HepG2 (cell line): Measurements from ENCODE around the gene ANKS4B. TPM values are rescaled to one million over a fixed set of nuclear protein-coding genes. Genes with fewer than 3 reads are reported as not detected.

Experiments
- ATAC-seq: fragments of 200-7000 bp; cut with Tn5 transposase; 3 replicates; pipeline ENCODE4 v1.9.1; 2020; ENCODE audit warnings: mild to moderate bottlenecking, moderate library complexity
- BruUV-seq: library from RNA; stranded (reverse); fragments of 400-500 nt; replicated peaks from 2 replicates; lab custom pipeline; 2021; lab: Mats Ljungman, UMichigan
- CTCF ChIA-PET: fragments of 300-600 bp; formaldehyde crosslinking; extraction: SDS; loops from one replicate; lab custom pipeline; 2021; ENCODE audit warnings: low total read pairs, inconsistent platforms, low intra/inter-chr PET ratio; lab: Yijun Ruan, JAX
- POLR2A ChIA-PET: fragments of 350-600 bp; sonication (Branson Sonifier 250); formaldehyde crosslinking; loops from one replicate; lab custom pipeline; 2020; ENCODE audit warnings: antibody characterized with exemption, inconsistent platforms; lab: Yijun Ruan, JAX
- DNase-seq: peaks from one replicate; pipeline ENCODE4 v3.0.0-alpha.2; 2015; ENCODE audit warnings: low spot score
- FAIRE-seq: peaks from 3 replicates; lab custom pipeline; 2011; peaks lifted over from hg19 to GRCh38; lab: Jason Lieb, UNC
- H2AFZ ChIP-seq: one replicate; pipeline ENCODE4 v1.6.1; 2011; ENCODE audit warnings: low read length, inconsistent platforms
- H3K27ac ChIP-seq: fragments of 300-600 bp; 3 replicates; pipeline ENCODE4 v1.8.0; 2011; ENCODE audit warnings: mixed run types, mild to moderate bottlenecking, mixed read lengths, low read length, inconsistent platforms; ENCODE audit not compliant: insufficient read depth; ENCODE audit errors: extremely low read length
- H3K27me3 ChIP-seq, 2 experiments: fragments of 200-600 bp in 1 of 2; 2 replicates in 1 of 2; 3 replicates in 1 of 2; pipeline versions ENCODE4 v1.6.0 to v1.8.0; 2011; ENCODE audit warnings: low read length in 2 of 2, mild to moderate bottlenecking in 2 of 2, moderate library complexity in 2 of 2, inconsistent platforms in 1 of 2; ENCODE audit not compliant: insufficient read depth in 2 of 2, control insufficient read depth in 1 of 2
- H3K36me3 ChIP-seq, 2 experiments: fragments of 200-600 bp in 1 of 2; replicated peaks in 1 of 2; 2 replicates in 1 of 2; 3 replicates in 1 of 2; pipeline versions ENCODE4 v1.5.1 to v1.8.0; 2011; ENCODE audit warnings: low read length in 2 of 2, inconsistent platforms in 1 of 2; ENCODE audit not compliant: insufficient read depth in 2 of 2, control insufficient read depth in 1 of 2
- H3K4me1 ChIP-seq: 2 replicates; pipeline ENCODE4 v1.5.1; 2012; ENCODE audit warnings: low read length, inconsistent platforms; ENCODE audit not compliant: insufficient read depth
- H3K4me2 ChIP-seq: 2 replicates; pipeline ENCODE4 v1.6.0; 2011; ENCODE audit warnings: low read depth, low read length, inconsistent platforms
- H3K4me3 ChIP-seq, 3 experiments: fragments of 200-600 bp in 1 of 3; sonication (generic), shearing (Covaris generic) in 1 of 3; replicated peaks in 1 of 3; 2 replicates each; pipeline ENCODE4 v1.5.1; 2011 to 2016; ENCODE audit warnings: low read length in 3 of 3, inconsistent platforms in 2 of 3, low read depth in 2 of 3, mild to moderate bottlenecking in 2 of 3, control low read depth in 1 of 3, mixed read lengths in 1 of 3; ENCODE audit not compliant: insufficient read depth in 1 of 3
- H3K79me2 ChIP-seq: one replicate; pipeline ENCODE4 v1.6.1; 2011; ENCODE audit warnings: low read length, inconsistent platforms; ENCODE audit not compliant: insufficient read depth
- H3K9ac ChIP-seq: 2 replicates; pipeline ENCODE4 v1.6.0; 2011; ENCODE audit warnings: mild to moderate bottlenecking, low read depth, low read length, inconsistent platforms; ENCODE audit not compliant: insufficient read depth
- H3K9me3 ChIP-seq: 2 replicates; pipeline ENCODE4 v1.5.1; 2012; ENCODE audit warnings: mild to moderate bottlenecking, low read length
- H4K20me1 ChIP-seq: 2 replicates; pipeline ENCODE4 v1.6.0; 2011; ENCODE audit warnings: inconsistent platforms, mild to moderate bottlenecking, low read length, moderate library complexity; ENCODE audit not compliant: insufficient read depth
- AGO1 ChIP-seq: fragments of 200-400 bp; formaldehyde crosslinking; IDR thresholded peaks from 2 replicates; pipeline ENCODE4 v1.6.1; 2017; ENCODE audit warnings: mild to moderate bottlenecking, low read depth, low read length, moderate library complexity; ENCODE audit not compliant: poor library complexity, severe bottlenecking
- HMG20B ChIP-seq: conservative IDR thresholded peaks from 2 replicates; pipeline ENCODE4 v1.6.1; 2016; ENCODE audit warnings: missing genetic modification reagents, missing compliant biosample characterization
- HNRNPK ChIP-seq: fragments of 200-400 bp; formaldehyde crosslinking; IDR thresholded peaks from 2 replicates; pipeline ENCODE4 v1.6.1; 2018; ENCODE audit warnings: low read length, low read depth, moderate library complexity, mild to moderate bottlenecking; ENCODE audit not compliant: poor library complexity, severe bottlenecking
- JUNB ChIP-seq: sonication (generic); formaldehyde crosslinking; IDR thresholded peaks from 2 replicates; pipeline ENCODE4 v1.8.0; 2022; ENCODE audit warnings: missing genetic modification reagents, mild to moderate bottlenecking, borderline replicate concordance
- KDM2A ChIP-seq: sonication (generic); formaldehyde crosslinking; IDR thresholded peaks from 2 replicates; pipeline ENCODE4 v1.4.0; 2020; ENCODE audit warnings: low read depth, missing genetic modification reagents, borderline replicate concordance
- MTF1 ChIP-seq: sonication (generic); formaldehyde crosslinking; IDR thresholded peaks from 2 replicates; pipeline ENCODE4 v1.5.0; 2020; ENCODE audit warnings: missing genetic modification reagents
- NCOA1 ChIP-seq: sonication (generic); formaldehyde crosslinking; IDR thresholded peaks from 2 replicates; pipeline ENCODE4 v1.9.0; 2021; ENCODE audit warnings: missing genetic modification reagents
- SALL2 ChIP-seq: sonication (generic); formaldehyde crosslinking; IDR thresholded peaks from 2 replicates; pipeline ENCODE4 v1.8.1; 2023; ENCODE audit warnings: mild to moderate bottlenecking, missing genetic modification reagents, inconsistent platforms
- SIN3A ChIP-seq: IDR thresholded peaks from 2 replicates; pipeline ENCODE4 v1.6.1; 2011; ENCODE audit warnings: low read depth, mild to moderate bottlenecking, control low read depth, low read length, borderline replicate concordance
- ZNF329 ChIP-seq: sonication (generic); formaldehyde crosslinking; IDR thresholded peaks from 2 replicates; pipeline ENCODE4 v1.9.0; 2021; ENCODE audit warnings: low read depth, mild to moderate bottlenecking, missing genetic modification reagents
- ZNF564 ChIP-seq: sonication (generic); formaldehyde crosslinking; IDR thresholded peaks from 2 replicates; pipeline ENCODE4 v1.8.1; 2023; ENCODE audit warnings: mild to moderate bottlenecking, missing genetic modification reagents
- ZNF724P ChIP-seq: sonication (generic); formaldehyde crosslinking; IDR thresholded peaks from 2 replicates; pipeline ENCODE4 v1.8.0; 2022; ENCODE audit warnings: missing genetic modification reagents, borderline replicate concordance
- ZNF841 ChIP-seq: sonication (generic); formaldehyde crosslinking; IDR thresholded peaks from 2 replicates; pipeline ENCODE4 v1.8.1; 2023; ENCODE audit warnings: missing genetic modification reagents, borderline replicate concordance
- WGBS: methylation state at CpG from one replicate; pipeline ENCODE4 v1.1.6; 2017; ENCODE audit warnings: low lambda C conversion rate; 5-methylcytosine and 5-hydroxymethylcytosine counted together
- in situ Hi-C: cut with HindIII; loops from 2 replicates; pipeline ENCODE4 v1.10.0; 2017; ENCODE audit warnings: low pct_unique_long_range_greater_than_20kb; ENCODE audit not compliant: extremely low pct_ligation_motif_present
- intact Hi-C: fragments of 100-400 bp; cut with micrococcal nuclease; formaldehyde crosslinking; loops from one replicate; pipeline ENCODE4 v1.10.0; 2022; ENCODE audit not compliant: unreplicated experiment
- polyA plus RNA-seq, 8 experiments: library from polyadenylated mRNA; depleted of rRNA in 3 of 8; stranded (reverse) in 7 of 8; unstranded in 1 of 8; fragments of >200 nt; fragmentation: Illumina TruSeq in 4 of 8; extraction: Trizol in 4 of 8; gene quantifications; 2 replicates each; pipeline versions ENCODE4 v1.2.1 to v1.2.3, GENCODE V29; 2011 to 2016; ENCODE audit warnings: low read depth in 4 of 8, missing spikeins in 1 of 8, mixed read lengths in 1 of 8; ENCODE audit not compliant: insufficient read depth in 1 of 8
- total RNA-seq, 5 experiments: library from RNA; depleted of rRNA; stranded (reverse); fragments of >200 nt; fragmentation: Illumina TruSeq; extraction: Trizol; gene quantifications; 2 replicates each; pipeline ENCODE4 v1.2.3, GENCODE V29; 2016; ENCODE audit warnings: low read depth in 1 of 5
- TF ChIP-seq, protein P1 (sequence below): sonication (generic); formaldehyde crosslinking; IDR thresholded peaks from 2 replicates; pipeline ENCODE4 v1.8.1; 2023; ENCODE audit warnings: mild to moderate bottlenecking, missing genetic modification reagents

The ANKS4B gene
- total and polyA plus RNA-seq, 2 of the 13 experiments (the other 11 are each of a cell fraction or from before 2014, with no cell fraction given) = 6.5 to 30.0 TPM

GRCh38 chr16:21223787-21224186 is 9.7 kb upstream of the ANKS4B start:
- Histone ChIP-seq H3K4me2 (no peak overlapping the region), H3K4me3 (no peak overlapping the region), H3K9me3 (no peaks in the 10 kb centered on the region), H3K27ac (no peak overlapping the region), H3K79me2 (no peaks in the 10 kb centered on the region), H3K27me3 (no peaks in the 10 kb centered on the region; a peak in 1 of 5 replicates), H2AFZ (no peak overlapping the region), H3K9ac (no peak overlapping the region), H3K4me1 (peaks cover 39% of the 10 kb centered on the region), H3K36me3 (no peaks in the 10 kb centered on the region), H4K20me1 (no peaks in the 10 kb centered on the region)
- no peak for TF ChIP-seq KDM2A (CRISPR knock-in tag)
- TF ChIP-seq HNRNPK = no peak
- TF ChIP-seq, protein P1, sequence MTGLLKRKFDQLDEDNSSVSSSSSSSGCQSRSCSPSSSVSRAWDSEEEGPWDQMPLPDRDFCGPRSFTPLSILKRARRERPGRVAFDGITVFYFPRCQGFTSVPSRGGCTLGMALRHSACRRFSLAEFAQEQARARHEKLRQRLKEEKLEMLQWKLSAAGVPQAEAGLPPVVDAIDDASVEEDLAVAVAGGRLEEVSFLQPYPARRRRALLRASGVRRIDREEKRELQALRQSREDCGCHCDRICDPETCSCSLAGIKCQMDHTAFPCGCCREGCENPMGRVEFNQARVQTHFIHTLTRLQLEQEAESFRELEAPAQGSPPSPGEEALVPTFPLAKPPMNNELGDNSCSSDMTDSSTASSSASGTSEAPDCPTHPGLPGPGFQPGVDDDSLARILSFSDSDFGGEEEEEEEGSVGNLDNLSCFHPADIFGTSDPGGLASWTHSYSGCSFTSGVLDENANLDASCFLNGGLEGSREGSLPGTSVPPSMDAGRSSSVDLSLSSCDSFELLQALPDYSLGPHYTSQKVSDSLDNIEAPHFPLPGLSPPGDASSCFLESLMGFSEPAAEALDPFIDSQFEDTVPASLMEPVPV (CRISPR knock-in tag) = no peak
- no peak for TF ChIP-seq NCOA1 (CRISPR knock-in tag)
- TF ChIP-seq ZNF329 (CRISPR knock-in tag) = no peak
- TF ChIP-seq AGO1 = no peak
- no peak for TF ChIP-seq MTF1
- no peak for TF ChIP-seq SALL2 (CRISPR knock-in tag)
- TF ChIP-seq ZNF841 (CRISPR knock-in tag) = no peak
- no peak for TF ChIP-seq SIN3A
- no peak for TF ChIP-seq HMG20B (CRISPR knock-in tag)
- no peak for TF ChIP-seq ZNF564 (CRISPR knock-in tag)
- no peak for TF ChIP-seq JUNB
- no peak for TF ChIP-seq ZNF724P (CRISPR knock-in tag)
- FAIRE-seq (no peak), ATAC-seq (no peak), DNase-seq (no peak)
- intact Hi-C loops (no loop called here), in situ Hi-C loops (no loop called here)
- POLR2A ChIA-PET = no interaction called here
- BruUV-seq = no TSS peak
- CTCF ChIA-PET = no interaction called here
- WGBS = 54% methylated on average over 9 of the region's 9 CpGs
